Mammary epithelial cell (primary cell): ENCODE data around the gene TSR1.

ENCODE experiments used
- CTCF ChIP-seq, 2 donors: IDR thresholded peaks in 1 of 2; conservative IDR thresholded peaks in 1 of 2; 2 replicates each; pipeline ENCODE4 v1.5.1; 2011 to 2012; ENCODE audit warnings: inconsistent platforms in 2 of 2, low read length in 2 of 2, mild to moderate bottlenecking in 2 of 2, control low read depth in 1 of 2, low read depth in 1 of 2; ENCODE audit not compliant: insufficient read depth in 1 of 2; ENCODE audit errors: extremely low read depth in 1 of 2
- EZH2 ChIP-seq: IDR thresholded peaks from 2 replicates; pipeline ENCODE4 v1.6.1; 2012; ENCODE audit warnings: low read length, inconsistent platforms, borderline replicate concordance

- TF ChIP-seq CTCF (conservative IDR thresholded peaks at IDR 0.05 in 1 of 2, IDR thresholded peaks at IDR 0.05 in 1 of 2; ENCODE audit: extremely low read depth in 1 of 2, insufficient read depth in 1 of 2, low read depth in 1 of 2, low read length in 2 of 2) (no peak), EZH2 (no peak)
These were observed 39.2 kb downstream of the TSR1 start for GRCh38 chr17:2297023-2297422.
